K562 (cell line): Measurements from ENCODE around the gene RSRP1. TPM values are rescaled to one million over a fixed set of nuclear protein-coding genes. Genes with fewer than 3 reads are reported as not detected.

Experiments used
- CBX3 ChIP-seq, 2 experiments: IDR thresholded peaks; 1 replicate in 1 of 2; 2 replicates in 1 of 2; pipeline ENCODE4 v1.6.1; 2012; ENCODE audit warnings: inconsistent platforms in 2 of 2, low read length in 2 of 2, borderline replicate concordance in 1 of 2, control low read depth in 1 of 2
- CEBPB ChIP-seq: fragments of 450-650 bp; IDR thresholded peaks from 2 replicates; pipeline ENCODE4 v1.6.1; 2016; ENCODE audit warnings: missing genetic modification characterization, missing compliant biosample characterization
- CHD2 ChIP-seq: IDR thresholded peaks from 2 replicates; pipeline ENCODE4 v1.6.1; 2011; ENCODE audit warnings: low read depth, low read length
- DDX20 ChIP-seq: fragments of 450-650 bp; IDR thresholded peaks from 2 replicates; pipeline ENCODE4 v1.6.1; 2016; ENCODE audit warnings: missing genetic modification characterization, low read depth, mild to moderate bottlenecking, missing compliant biosample characterization, moderate library complexity
- ETV6 ChIP-seq, 3 experiments: fragments of 150-350 bp in 1 of 3; sonication (generic) in 1 of 3; formaldehyde crosslinking in 1 of 3; IDR thresholded peaks; 2 replicates each; pipeline versions ENCODE4 v1.6.1 to v1.8.0; 2014 to 2022; ENCODE audit warnings: borderline replicate concordance in 2 of 3, low read depth in 2 of 3, antibody characterized with exemption in 1 of 3, low read length in 1 of 3, mild to moderate bottlenecking in 1 of 3, missing genetic modification reagents in 1 of 3
- FOXP1 ChIP-seq: sonication (generic); formaldehyde crosslinking; IDR thresholded peaks from 2 replicates; pipeline ENCODE4 v1.8.0; 2022; ENCODE audit warnings: mild to moderate bottlenecking, missing genetic modification reagents
- GABPB1 ChIP-seq: sonication (generic); formaldehyde crosslinking; IDR thresholded peaks from 2 replicates; pipeline ENCODE4 v1.8.0; 2022; ENCODE audit warnings: mild to moderate bottlenecking, missing genetic modification reagents
- KLF6 ChIP-seq: fragments of 250-450 bp; sonication (Bioruptor Pico); IDR thresholded peaks from 2 replicates; pipeline ENCODE4 v1.4.0; 2020; ENCODE audit warnings: mild to moderate bottlenecking, moderate library complexity, borderline replicate concordance
- MAFF ChIP-seq: IDR thresholded peaks from 2 replicates; pipeline ENCODE4 v1.6.1; 2012; ENCODE audit warnings: low read length, improper control_type of control experiment
- MTA3 ChIP-seq: fragments of 450-650 bp; formaldehyde crosslinking; IDR thresholded peaks from 2 replicates; pipeline ENCODE4 v1.6.1; 2017; ENCODE audit warnings: mild to moderate bottlenecking, borderline replicate concordance
- MYBL2 ChIP-seq, 2 experiments: fragments of 450-650 bp in 1 of 2; sonication (generic) in 1 of 2; formaldehyde crosslinking in 1 of 2; IDR thresholded peaks; 2 replicates each; pipeline versions ENCODE4 v1.6.1 to v1.8.1; 2017 to 2022; ENCODE audit warnings: borderline replicate concordance in 1 of 2, inconsistent platforms in 1 of 2, low read depth in 1 of 2, mild to moderate bottlenecking in 1 of 2, missing genetic modification reagents in 1 of 2, moderate library complexity in 1 of 2
- NR1H2 ChIP-seq: sonication (generic); formaldehyde crosslinking; IDR thresholded peaks from 2 replicates; pipeline ENCODE4 v1.4.0; 2020; ENCODE audit warnings: mild to moderate bottlenecking, missing genetic modification reagents
- NRF1 ChIP-seq, 2 experiments: fragments of 450-650 bp; IDR thresholded peaks in 1 of 2; conservative IDR thresholded peaks in 1 of 2; 2 replicates each; pipeline ENCODE4 v1.6.1; 2014; ENCODE audit warnings: mild to moderate bottlenecking in 2 of 2
- OTX1 ChIP-seq: fragments of 450-650 bp; formaldehyde crosslinking; IDR thresholded peaks from 2 replicates; pipeline ENCODE4 v1.4.0; 2022; ENCODE audit warnings: mild to moderate bottlenecking
- PTRF ChIP-seq: fragments of 450-650 bp; IDR thresholded peaks from 2 replicates; pipeline ENCODE4 v1.6.1; 2016; ENCODE audit warnings: mild to moderate bottlenecking, missing genetic modification characterization, missing compliant biosample characterization
- RB1 ChIP-seq: fragments of 450-650 bp; IDR thresholded peaks from 2 replicates; pipeline ENCODE4 v1.6.1; 2017; ENCODE audit warnings: low read depth, mild to moderate bottlenecking
- SMARCA4 ChIP-seq: fragments of 450-650 bp; IDR thresholded peaks from 2 replicates; pipeline ENCODE4 v1.6.1; 2016
- STAG1 ChIP-seq: sonication (generic); formaldehyde crosslinking; IDR thresholded peaks from 2 replicates; pipeline ENCODE4 v1.5.0; 2020; ENCODE audit warnings: missing genetic modification reagents, borderline replicate concordance
- TCF7 ChIP-seq: sonication (generic); IDR thresholded peaks from 2 replicates; pipeline ENCODE4 v1.6.1; 2016; ENCODE audit warnings: antibody characterized with exemption, borderline replicate concordance
- THRAP3 ChIP-seq: fragments of 450-650 bp; IDR thresholded peaks from 2 replicates; pipeline ENCODE4 v1.6.1; 2016; ENCODE audit warnings: mild to moderate bottlenecking, inconsistent platforms, borderline replicate concordance
- XRCC3 ChIP-seq: fragments of 450-650 bp; IDR thresholded peaks from 2 replicates; pipeline ENCODE4 v1.6.1; 2017; ENCODE audit warnings: mild to moderate bottlenecking, moderate library complexity
- XRCC4 ChIP-seq: IDR thresholded peaks from one replicate; pipeline ENCODE4 v1.6.1; 2011; ENCODE audit not compliant: insufficient read depth, insufficient read length; ENCODE audit errors: extremely low read depth
- ZNF134 ChIP-seq: fragments of 250-450 bp; sonication (Bioruptor Pico); conservative IDR thresholded peaks from 2 replicates; pipeline ENCODE4 v1.4.0; 2020
- ZNF175 ChIP-seq: fragments of 200-800 bp; sonication (Bioruptor generic); IDR thresholded peaks from 2 replicates; pipeline ENCODE4 v1.6.1; 2016; ENCODE audit warnings: low read depth, mild to moderate bottlenecking, missing genetic modification characterization, missing compliant biosample characterization
- ZNF780A ChIP-seq: fragments of 250-450 bp; sonication (Bioruptor Pico); IDR thresholded peaks from 2 replicates; pipeline ENCODE4 v1.5.0; 2021; ENCODE audit warnings: mild to moderate bottlenecking
- ZNF785 ChIP-seq: fragments of 250-450 bp; sonication (Bioruptor Pico); IDR thresholded peaks from 2 replicates; pipeline ENCODE4 v1.4.0; 2020; ENCODE audit warnings: mild to moderate bottlenecking
- polyA plus RNA-seq, 8 experiments: library from polyadenylated mRNA; depleted of rRNA in 4 of 8; stranded (reverse) in 5 of 8; unstranded in 3 of 8; fragments of >200 nt; fragmentation: Nextera tagmentation in 2 of 8; fragmentation: Illumina TruSeq in 1 of 8; extraction: Ambion mirVana in 2 of 8; extraction: Trizol in 1 of 8; gene quantifications; 2 replicates each; pipeline versions ENCODE4 v1.2.1 to v1.2.3, GENCODE V29; 2011 to 2014; ENCODE audit warnings: inconsistent platforms in 1 of 8, missing spikeins in 1 of 8
- total RNA-seq, 7 experiments: library from RNA; depleted of rRNA in 6 of 7; stranded (reverse); fragments of >200 nt in 6 of 7; fragmentation: Illumina TruSeq in 2 of 7; extraction: Trizol in 2 of 7; gene quantifications; 2 replicates each; pipeline versions ENCODE4 v1.2.1 to v1.2.3, GENCODE V29; 2011 to 2021; ENCODE audit warnings: low replicate concordance in 1 of 7
- TF ChIP-seq, protein P1 (sequence below): fragments of 250-450 bp; sonication (Bioruptor Pico); IDR thresholded peaks from 2 replicates; pipeline ENCODE4 v1.8.0; 2022; ENCODE audit warnings: inconsistent platforms
- TF ChIP-seq, protein P2 (sequence below): fragments of 450-650 bp; IDR thresholded peaks from 2 replicates; pipeline ENCODE4 v1.6.1; 2016; ENCODE audit warnings: antibody characterized with exemption

The RSRP1 gene
- total and polyA plus RNA-seq, 9 of the 15 experiments (the other 6 are each of a cell fraction or from before 2014, with no cell fraction given), result 27.2 to 283 (median 146) TPM

DNA sequence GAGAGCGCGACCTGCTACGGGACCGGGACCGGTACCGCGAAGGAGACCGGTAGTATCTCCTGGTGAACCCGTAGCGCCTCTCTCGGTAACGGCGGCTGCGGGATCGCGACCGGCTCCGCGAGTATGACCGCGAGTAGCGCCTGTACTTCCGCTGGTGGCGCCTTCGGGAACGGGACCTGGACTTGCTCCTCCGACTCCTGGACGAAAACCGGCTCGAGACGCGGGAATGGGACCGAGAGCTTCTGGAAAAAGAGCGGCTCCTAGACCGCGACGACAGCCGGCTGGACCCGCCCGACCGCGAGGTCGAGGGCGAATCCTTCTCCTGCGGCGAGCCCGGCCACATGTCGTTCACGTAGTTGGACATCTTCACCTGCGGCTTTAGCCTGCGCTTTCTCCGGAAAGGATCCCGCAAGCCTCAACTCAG, 642 bp downstream of the RSRP1 start (continued):
- TF ChIP-seq TCF7, result no peak
- 0 out of 2 replicates have a peak, but pooled peaks have one; percentile 8 for TF ChIP-seq SMARCA4
- TF ChIP-seq CEBPB (tag), result no peak
- no peak for TF ChIP-seq MAFF
- TF ChIP-seq ZNF780A (CRISPR knock-in tag), result no peak
- no peak for TF ChIP-seq MYBL2 (IDR thresholded peaks at IDR 0.05; ENCODE audit: low read depth)
- TF ChIP-seq MYBL2 (CRISPR knock-in tag; IDR thresholded peaks at IDR 0.05; ENCODE audit: borderline replicate concordance), result no peak
- TF ChIP-seq KLF6, result no peak
- TF ChIP-seq GABPB1, result peak; percentile 2; the same call in 1 of the 2 replicates
- no peak for TF ChIP-seq ZNF134 (CRISPR knock-in tag)
- 0 out of 4 replicates have a peak, but pooled peaks of 1 of the 2 experiments have one; percentile 6 for TF ChIP-seq ETV6 (IDR thresholded peaks at IDR 0.05; ENCODE audit: borderline replicate concordance in 1 of 2, low read depth in 2 of 2, low read length in 1 of 2)
- no peak for TF ChIP-seq ETV6 (CRISPR knock-in tag; IDR thresholded peaks at IDR 0.05; ENCODE audit: borderline replicate concordance)
- no peak; the same call in 1 of the 2 replicates for TF ChIP-seq NR1H2
- peak; percentile 58; the same call in 1 of the 2 replicates for TF ChIP-seq CHD2
- TF ChIP-seq ZNF175, result no peak
- TF ChIP-seq MTA3, result no peak
- TF ChIP-seq RB1, result no peak
- no peak for TF ChIP-seq XRCC4
- no peak for TF ChIP-seq PTRF (tag)
- no peak for TF ChIP-seq XRCC3
- no peak; the same call in 1 of the 2 replicates for TF ChIP-seq FOXP1 (CRISPR knock-in tag)
- no peak for TF ChIP-seq CBX3 (IDR thresholded peaks at IDR 0.05; ENCODE audit: borderline replicate concordance in 1 of 2, low read length in 2 of 2)
- TF ChIP-seq, protein P1, sequence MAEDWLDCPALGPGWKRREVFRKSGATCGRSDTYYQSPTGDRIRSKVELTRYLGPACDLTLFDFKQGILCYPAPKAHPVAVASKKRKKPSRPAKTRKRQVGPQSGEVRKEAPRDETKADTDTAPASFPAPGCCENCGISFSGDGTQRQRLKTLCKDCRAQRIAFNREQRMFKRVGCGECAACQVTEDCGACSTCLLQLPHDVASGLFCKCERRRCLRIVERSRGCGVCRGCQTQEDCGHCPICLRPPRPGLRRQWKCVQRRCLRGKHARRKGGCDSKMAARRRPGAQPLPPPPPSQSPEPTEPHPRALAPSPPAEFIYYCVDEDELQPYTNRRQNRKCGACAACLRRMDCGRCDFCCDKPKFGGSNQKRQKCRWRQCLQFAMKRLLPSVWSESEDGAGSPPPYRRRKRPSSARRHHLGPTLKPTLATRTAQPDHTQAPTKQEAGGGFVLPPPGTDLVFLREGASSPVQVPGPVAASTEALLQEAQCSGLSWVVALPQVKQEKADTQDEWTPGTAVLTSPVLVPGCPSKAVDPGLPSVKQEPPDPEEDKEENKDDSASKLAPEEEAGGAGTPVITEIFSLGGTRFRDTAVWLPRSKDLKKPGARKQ, result no peak
- TF ChIP-seq ZNF785, result no peak
- 0 out of 2 replicates have a peak, but pooled peaks have one; percentile 55 for TF ChIP-seq THRAP3
- TF ChIP-seq, protein P2, sequence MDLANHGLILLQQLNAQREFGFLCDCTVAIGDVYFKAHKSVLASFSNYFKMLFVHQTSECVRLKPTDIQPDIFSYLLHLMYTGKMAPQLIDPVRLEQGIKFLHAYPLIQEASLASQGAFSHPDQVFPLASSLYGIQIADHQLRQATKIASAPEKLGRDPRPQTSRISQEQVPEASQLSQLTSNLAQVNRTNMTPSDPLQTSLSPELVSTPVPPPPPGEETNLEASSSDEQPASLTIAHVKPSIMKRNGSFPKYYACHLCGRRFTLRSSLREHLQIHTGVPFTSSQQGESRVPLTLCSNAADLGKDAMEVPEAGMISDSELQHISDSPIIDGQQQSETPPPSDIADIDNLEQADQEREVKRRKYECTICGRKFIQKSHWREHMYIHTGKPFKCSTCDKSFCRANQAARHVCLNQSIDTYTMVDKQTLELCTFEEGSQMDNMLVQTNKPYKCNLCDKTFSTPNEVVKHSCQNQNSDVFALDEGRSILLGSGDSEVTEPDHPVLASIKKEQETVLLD, result peak; percentile 77; the same call in 1 of the 2 replicates
- no peak for TF ChIP-seq STAG1 (CRISPR knock-in tag)
- no peak for TF ChIP-seq OTX1
- TF ChIP-seq NRF1 (conservative IDR thresholded peaks at IDR 0.05 in 1 of 2, IDR thresholded peaks at IDR 0.05 in 1 of 2), result no peak
- TF ChIP-seq DDX20 (tag), result no peak
